Epithelial cell of esophagus (primary cell): ENCODE results near the gene ATP11A.

Experiments
- DNase-seq: peaks from one replicate; pipeline ENCODE4 v3.0.0; 2010; ENCODE audit warnings: low read depth
- H3K4me3 ChIP-seq: 2 replicates; pipeline ENCODE4 v1.5.1; 2011; ENCODE audit warnings: mild to moderate bottlenecking, low read length, control low read depth
- CTCF ChIP-seq: IDR thresholded peaks from 2 replicates; pipeline ENCODE4 v1.5.1; 2011; ENCODE audit warnings: low read depth, mild to moderate bottlenecking, low read length, control low read depth, inconsistent platforms; ENCODE audit not compliant: insufficient read depth; ENCODE audit errors: missing control alignments

ATP11A gene

GRCh38 chr13:112929783-112930055, 239.9 kb downstream of the ATP11A start:
- DNase-seq, result no peak
- no peak for TF ChIP-seq CTCF
- H3K4me3 ChIP-seq, result no peak overlapping the region

GRCh38 chr13:112930192-112930591, 240.4 kb downstream of the ATP11A start:
- no peak overlapping the region for H3K4me3 ChIP-seq
- TF ChIP-seq CTCF, result no peak
- no peak for DNase-seq

GRCh38 chr13:112931028-112931934, 241.4 kb downstream of the ATP11A start:
- peak; percentile 18 for DNase-seq
- H3K4me3 ChIP-seq, result no peak overlapping the region
- TF ChIP-seq CTCF, result peak; percentile 56

GRCh38 chr13:112932971-112933370, 243.1 kb downstream of the ATP11A start:
- no peak for TF ChIP-seq CTCF
- DNase-seq, result no peak
- H3K4me3 ChIP-seq, result no peak overlapping the region

GRCh38 chr13:112933649-112934048, 243.8 kb downstream of the ATP11A start:
- H3K4me3 ChIP-seq, result no peak overlapping the region
- TF ChIP-seq CTCF, result no peak
- no peak for DNase-seq

- no peak for DNase-seq
- H3K4me3 ChIP-seq, result no peak overlapping the region
- TF ChIP-seq CTCF, result no peak
Observed at GRCh38 chr13:112934078-112934477, 244.2 kb downstream of the ATP11A start.
